NCI-H526 treated with DMSO at 0.1 percent for 48 hours (cell line): Measurements from ENCODE around the gene MUC20.
"Not testable (repeated sequence)": the region's sequence is repeated elsewhere in the genome, so short reads cannot be mapped to it uniquely, and the experiment has no call there.

ENCODE experiments used
- DNase-seq: peaks from one replicate; lab custom pipeline; 2025; lab: John Stamatoyannopoulos, UW

Gene MUC20

GRCh38 chr3:195692781-195693427 lies 27.9 kb upstream of the MUC20 start:
- DNase-seq, result no peak

DNA sequence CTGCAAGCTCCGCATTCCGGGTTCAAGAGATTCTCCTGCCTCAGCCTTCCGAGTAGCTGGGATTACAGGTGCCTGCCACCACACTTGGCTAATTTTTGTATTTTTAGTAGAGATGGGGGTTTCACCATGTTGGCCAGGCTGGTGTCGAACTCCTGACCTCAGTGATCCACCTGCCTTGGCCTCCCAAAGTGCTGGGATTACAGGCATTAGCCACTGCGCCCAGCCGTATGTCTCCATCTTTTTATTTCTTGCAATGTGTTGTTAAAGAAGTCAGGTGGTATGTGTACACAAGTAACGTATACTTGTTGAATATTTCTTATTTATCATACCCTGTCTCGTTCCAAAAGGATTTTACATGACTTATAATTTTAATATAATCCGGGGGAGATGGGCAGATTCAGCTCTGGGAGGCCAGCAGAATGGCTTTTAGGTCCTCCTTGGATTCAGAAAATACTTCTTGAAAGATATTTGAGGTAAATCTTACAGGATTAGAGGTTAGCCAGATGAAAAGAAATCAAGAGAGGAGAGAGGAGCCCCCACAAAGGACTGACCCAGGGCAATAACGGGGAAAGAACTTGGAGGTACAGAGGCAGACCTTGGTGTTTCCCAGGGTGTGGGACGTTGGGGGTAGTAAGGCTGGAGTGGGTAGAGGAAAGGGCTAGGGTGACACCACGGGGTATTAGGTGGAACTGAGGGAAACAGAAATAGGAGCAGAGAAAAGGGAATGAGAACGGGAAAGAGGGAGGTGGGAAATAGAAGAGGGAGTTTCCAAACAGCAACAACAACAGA lies 27.2 kb upstream of the MUC20 start:
- no peak for DNase-seq

DNA sequence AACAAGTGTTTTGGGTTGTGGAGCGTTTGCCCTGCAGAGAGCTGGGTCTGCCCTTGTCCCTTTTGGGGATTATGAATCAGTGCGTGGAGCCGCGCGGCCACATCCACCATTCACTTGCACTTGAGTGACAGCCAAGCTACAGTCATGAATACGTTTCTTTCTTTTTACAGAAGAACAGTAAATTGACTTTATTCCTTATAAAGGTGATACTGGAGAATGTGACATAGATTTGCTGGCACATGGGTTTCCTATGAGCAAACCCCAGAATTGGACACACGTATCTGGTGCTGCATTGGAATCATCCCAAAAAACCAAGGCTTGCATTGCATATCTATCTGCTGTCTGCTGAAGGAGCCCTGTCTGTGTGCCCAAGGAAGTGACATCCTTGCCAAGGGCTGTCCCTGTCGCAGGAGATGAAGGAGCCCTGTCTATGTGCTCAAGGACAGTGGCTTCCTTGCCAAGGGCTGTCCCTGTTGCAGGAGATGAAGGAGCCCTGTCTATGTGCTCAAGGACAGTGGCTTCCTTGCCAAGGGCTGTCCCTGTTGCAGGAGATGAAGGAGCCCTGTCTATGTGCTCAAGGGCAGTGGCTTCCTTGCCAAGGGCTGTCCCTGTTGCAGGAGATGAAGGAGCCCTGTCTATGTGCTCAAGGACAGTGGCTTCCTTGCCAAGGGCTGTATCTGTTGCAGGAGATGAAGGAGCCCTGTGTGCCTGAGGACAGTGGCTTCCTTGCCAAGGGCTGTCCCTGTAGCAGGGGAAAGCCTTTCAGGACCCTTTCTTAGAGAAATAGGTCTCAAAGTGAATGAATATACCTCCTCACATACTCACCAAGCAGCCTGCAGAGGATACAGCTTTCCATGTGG lies 26.3 kb upstream of the MUC20 start:
- DNase-seq, result not testable (repeated sequence)

DNA sequence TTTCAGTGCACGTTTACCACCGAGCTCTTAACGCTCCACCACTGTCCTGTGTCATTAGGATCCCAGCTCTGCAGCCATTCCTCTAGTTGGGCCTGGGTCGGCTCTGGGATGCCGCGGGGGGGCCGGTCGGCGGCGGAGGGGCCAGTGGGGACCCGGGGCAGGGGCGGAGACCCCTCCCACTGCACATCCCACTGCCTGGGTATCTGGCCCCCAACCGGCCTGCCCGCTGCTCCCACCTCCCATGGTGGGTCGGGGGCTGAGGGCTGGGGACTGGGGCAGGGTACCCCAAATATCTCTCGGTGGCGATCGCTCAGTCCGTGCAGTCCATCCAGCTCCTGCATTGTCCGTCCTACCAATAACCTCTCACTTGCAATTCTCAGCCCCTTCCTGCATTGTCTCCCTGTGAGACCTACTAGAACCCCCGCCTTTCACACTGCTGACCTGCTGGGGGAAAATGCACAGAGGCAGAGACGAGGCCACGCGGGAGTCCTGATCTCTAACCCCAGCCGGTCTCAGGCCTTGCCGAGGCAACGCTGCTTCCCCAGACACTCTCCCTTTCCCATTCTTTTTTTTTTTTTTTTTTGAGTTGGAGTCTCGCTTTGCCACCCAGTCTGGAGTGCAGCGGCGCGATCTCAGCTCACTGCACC lies 24.0 kb upstream of the MUC20 start:
- DNase-seq, result no peak

GRCh38 chr3:195697582-195698324 lies 23.0 kb upstream of the MUC20 start:
- DNase-seq, result no peak

GRCh38 chr3:195698325-195698646 lies 22.5 kb upstream of the MUC20 start:
- DNase-seq, result no peak

GRCh38 chr3:195698647-195699387 lies 22.0 kb upstream of the MUC20 start:
- DNase-seq, result no peak

DNA sequence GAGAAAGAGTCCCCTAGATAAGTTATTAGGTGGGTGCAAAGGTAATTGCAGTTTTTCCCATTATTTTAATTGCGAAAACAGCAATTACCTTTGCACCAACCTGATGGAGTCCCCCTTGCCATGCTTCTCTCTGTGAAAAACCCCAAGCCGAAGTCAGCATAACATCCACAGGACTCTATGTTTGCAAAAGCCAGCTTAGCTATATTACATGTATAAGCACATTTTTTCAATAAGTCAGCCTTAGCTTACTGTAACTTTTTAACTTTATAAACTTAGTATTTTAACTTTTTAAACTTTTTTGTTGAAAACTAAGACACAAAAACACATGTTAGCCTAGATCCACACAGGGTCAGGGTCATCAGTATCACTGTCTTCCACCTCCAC lies 21.4 kb upstream of the MUC20 start:
- no peak for DNase-seq

GRCh38 chr3:195699860-195700259 lies 20.9 kb upstream of the MUC20 start:
- no peak for DNase-seq

DNA sequence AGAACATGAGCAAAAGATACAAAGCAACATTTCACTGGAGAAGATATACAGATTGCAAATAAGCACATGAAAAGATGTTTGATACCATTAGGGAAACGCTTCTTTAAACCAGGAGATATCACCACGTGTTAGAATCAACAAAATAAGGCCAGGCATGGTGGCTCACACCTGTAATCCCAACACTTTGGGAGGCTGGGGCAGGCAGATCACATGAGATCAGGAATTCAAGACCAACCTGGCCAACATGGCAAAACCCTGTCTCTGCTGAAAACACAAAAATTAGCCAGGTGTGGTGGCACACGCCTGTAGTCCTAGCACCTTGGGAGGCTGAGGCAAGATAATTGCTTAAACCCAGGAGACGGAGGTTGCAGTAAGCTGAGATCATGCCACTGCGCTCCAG lies 20.5 kb upstream of the MUC20 start:
- DNase-seq, result no peak

GRCh38 chr3:195701042-195701915 lies 19.5 kb upstream of the MUC20 start:
- no peak for DNase-seq

DNA sequence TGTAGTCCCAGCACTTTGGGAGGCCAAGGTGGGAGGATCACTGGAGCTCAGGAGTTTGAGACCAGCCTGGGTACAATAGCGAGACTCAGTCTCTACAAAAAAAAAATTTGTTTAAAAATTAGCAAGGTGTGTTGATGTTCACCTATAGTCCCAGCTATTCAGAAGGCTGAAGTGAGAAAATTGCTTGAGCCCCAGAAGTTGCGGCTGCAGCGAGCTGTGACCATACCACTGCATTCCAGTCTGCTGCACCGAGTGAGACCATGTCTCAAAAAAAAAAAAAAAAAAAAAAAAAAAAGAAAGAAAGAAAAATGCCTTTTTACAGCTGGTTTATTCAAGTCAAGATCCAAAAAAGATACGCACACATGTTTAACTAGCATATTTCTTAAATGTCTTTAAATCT lies 17.0 kb upstream of the MUC20 start:
- DNase-seq, result no peak

DNA sequence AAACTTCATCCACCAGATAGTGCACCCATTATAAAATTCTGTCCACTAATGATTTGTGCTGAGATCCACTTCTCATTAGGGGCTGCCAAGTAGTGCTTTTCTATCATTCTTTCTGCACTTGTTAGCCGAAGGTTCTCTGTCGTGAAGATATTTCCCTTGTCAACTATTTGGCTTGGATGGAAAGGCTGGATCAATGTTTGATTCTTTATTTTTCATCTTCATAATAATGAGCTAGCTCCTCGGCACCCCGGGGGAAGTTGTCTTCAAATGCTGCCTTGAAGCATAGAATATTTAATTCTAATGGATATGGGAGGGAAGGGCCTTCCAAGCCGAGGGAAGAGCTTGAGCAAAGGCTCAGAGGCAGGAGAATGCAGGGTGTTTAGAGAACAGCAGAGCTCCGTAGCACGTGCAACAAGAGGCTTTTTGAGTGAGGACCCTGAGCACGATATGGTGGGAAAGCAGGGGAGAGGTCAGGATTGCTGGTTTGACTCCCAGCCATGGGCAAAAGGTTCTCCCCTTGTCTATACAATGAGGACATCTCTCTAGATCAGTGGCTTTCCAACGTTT lies 16.3 kb upstream of the MUC20 start:
- DNase-seq, result no peak

- no peak for DNase-seq
Observed at GRCh38 chr3:195705081-195705991, 15.4 kb upstream of the MUC20 start.

DNA sequence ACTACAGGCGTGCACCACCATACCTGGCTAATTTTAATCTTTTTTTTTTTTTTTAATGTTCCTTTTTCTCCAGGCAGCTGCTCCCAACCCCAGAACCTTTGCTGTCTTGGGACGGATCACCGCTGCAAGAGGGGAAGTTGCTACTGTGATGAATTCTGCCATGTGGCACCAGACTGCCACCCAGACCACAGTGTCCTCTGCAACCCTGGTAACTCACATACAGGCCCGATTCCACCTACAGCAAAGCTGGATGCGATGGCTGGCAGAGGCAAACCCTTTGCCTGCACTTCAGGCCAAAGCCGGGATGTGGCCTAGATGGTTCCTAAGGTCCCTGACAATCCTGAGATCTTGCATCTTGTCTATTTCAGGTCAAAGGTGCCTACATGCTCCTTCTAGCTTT lies 12.7 kb upstream of the MUC20 start:
- no peak for DNase-seq

GRCh38 chr3:195708626-195709481 lies 11.9 kb upstream of the MUC20 start:
- no peak for DNase-seq

DNA sequence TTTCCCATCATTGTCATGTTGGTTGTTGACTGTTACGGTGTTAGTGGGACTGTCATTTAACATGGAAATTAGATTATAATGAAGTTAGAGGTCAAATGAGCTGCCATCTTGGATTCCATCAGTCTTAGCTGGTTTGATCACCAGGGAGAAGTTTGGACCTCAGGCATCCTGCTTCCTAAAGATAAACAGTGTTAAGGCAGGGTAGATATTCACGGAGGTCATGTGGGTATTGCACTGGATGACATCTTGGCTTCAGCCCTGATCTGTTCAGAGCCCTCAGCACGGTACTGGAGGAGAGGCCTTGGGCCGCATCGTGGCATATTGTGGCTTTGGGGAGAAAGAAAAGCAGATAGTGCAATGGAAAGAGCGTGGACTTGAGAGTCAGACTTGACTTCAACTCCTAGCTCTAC lies 11.1 kb upstream of the MUC20 start:
- no peak for DNase-seq
